CMK (cell line): ENCODE measurements around the gene TAB2.

Experiments
- DNase-seq: peaks from one replicate; pipeline ENCODE4 v3.0.0-alpha.2; 2010; ENCODE audit warnings: low read depth

The TAB2 gene

DNA sequence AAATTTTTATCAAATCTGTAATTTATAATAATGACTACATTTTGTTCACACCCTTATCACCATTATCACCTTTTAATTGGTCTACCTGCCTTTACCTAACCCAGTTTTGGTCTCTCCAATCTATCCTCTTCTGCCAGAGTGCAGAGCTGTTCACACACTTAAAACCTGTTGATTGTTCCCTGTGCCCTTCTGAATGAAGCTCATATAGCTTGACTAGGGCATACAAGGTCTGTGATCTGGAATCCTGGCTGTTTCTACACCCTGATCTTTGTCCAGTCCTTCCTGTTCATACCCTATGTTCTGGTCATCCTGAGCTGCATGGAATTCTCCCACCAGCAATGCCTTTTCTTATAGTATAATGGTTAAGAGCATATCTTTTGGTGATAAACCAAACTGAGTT lies 53.6 kb downstream of the TAB2 start:
- no peak for DNase-seq

DNA sequence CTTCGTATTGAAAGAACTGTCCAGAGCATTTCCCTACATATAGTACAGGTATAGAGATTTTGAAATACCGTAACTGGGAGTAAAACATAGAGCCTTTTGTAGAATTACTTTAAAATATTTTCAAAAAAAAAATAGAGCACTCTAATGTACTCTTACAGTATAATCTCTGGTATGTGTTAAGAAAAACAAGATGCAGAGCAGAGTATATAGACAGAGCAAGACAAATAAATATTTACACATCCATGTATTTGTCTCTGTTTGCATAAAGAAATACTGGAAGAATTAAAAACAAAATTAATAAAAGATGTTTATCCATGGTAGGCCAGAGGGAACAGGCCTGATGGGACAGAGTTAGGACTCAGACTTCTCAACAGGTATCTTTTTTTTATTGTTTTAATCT lies 54.5 kb downstream of the TAB2 start:
- no peak for DNase-seq

DNA sequence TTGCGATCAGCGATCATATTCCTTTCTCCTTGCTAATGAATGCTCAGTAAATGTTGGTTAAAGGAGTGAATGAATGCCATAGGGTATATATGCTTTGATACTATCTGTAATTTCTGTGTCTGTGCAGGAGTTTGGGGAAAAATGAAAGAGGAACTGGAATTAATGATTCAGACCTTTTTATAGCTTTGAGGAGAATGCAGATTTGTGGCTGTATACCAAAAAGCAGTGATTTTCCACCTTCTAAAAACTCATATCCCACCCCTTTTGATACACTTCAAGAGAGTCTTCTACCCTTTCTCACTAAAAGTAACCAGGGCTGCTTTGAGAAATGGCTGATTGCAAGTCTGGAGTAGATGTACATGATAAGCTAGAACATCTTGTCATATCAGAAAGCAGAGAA lies 56.0 kb downstream of the TAB2 start:
- no peak for DNase-seq

- DNase-seq = no peak
Measured at GRCh38 chr6:149379977-149380376, 62.5 kb downstream of the TAB2 start.

GRCh38 chr6:149380523-149380922 lies 63.0 kb downstream of the TAB2 start:
- no peak for DNase-seq

GRCh38 chr6:149383371-149383770 lies 65.9 kb downstream of the TAB2 start:
- DNase-seq = no peak

- no peak for DNase-seq
Measured at GRCh38 chr6:149384464-149384863, 67.0 kb downstream of the TAB2 start.

- no peak for DNase-seq
Measured at GRCh38 chr6:149385998-149386646, 68.6 kb downstream of the TAB2 start.

GRCh38 chr6:149387779-149388512 lies 70.4 kb downstream of the TAB2 start:
- no peak for DNase-seq

DNA sequence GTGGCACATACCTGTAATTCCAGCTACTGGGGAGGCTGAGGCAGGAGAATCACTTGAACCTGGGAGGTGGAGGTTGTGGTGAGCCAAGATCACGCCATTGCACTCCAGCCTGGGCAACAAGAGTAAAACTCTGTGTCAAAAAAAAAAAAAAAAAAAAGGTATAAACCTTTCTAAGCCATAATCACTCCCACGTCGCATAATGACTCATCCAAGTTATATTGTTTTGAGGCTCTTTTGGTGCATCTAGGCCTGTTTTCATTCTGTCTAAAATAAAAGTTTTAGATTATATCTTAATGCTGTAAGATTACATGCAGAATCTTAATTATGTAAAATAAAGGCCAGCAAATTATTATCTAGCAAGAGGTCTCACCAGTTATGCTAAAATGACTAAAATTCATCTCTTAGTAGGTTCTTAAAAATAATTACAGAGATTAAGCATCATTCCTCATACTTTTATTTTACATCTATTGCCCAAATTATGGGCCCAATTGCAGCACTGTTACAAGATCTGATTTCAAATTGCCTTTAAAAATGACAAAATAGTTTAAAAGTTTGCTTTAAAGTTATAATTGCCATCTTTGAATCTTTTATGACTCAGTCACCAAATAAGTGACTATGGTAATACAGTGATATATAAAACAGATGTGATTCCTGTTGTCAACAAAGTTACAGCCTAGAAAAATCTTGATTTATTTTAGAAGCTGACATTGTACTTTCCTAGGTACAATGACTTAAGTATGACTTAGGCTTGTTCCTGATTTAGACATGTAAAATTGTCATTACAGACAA lies 72.2 kb downstream of the TAB2 start:
- no peak for DNase-seq

DNA sequence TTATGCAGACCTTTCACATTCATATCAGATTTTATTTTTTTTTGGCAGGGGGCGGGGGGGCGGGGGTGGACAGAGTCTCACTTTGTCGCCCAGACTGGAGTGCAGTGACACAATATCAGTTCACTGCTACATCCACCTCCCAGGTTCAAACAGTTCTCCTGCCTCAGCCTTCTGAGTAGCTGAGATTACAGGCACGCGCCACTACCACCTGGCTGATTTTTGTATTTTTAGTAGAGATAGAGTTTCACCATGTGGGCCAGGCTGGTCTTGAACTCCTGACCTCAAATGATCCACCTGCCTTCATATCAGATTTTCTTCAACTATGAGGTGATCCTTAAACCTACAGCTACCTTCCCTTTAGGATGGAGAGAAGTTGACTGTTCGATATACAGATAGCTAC lies 74.6 kb downstream of the TAB2 start:
- DNase-seq = no peak

DNA sequence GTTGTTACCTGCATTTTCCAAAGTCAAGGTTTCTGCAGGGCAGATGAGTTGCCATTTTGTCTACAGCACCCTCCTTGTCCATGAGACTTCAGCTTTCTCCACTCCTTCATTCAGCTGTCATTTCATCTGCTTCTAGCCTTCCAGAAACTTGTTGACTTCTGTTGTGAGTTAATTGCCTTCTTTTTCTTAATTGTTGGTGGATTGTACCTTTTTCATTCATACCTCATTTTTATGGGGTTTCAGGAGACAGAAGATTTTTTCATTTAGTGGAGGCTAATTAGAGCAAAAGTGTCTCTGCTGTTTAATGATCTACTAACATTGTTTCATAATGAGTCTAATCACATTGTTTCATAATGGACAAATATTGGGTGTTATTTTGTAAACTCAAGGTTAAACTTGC lies 75.0 kb downstream of the TAB2 start:
- DNase-seq = no peak

DNA sequence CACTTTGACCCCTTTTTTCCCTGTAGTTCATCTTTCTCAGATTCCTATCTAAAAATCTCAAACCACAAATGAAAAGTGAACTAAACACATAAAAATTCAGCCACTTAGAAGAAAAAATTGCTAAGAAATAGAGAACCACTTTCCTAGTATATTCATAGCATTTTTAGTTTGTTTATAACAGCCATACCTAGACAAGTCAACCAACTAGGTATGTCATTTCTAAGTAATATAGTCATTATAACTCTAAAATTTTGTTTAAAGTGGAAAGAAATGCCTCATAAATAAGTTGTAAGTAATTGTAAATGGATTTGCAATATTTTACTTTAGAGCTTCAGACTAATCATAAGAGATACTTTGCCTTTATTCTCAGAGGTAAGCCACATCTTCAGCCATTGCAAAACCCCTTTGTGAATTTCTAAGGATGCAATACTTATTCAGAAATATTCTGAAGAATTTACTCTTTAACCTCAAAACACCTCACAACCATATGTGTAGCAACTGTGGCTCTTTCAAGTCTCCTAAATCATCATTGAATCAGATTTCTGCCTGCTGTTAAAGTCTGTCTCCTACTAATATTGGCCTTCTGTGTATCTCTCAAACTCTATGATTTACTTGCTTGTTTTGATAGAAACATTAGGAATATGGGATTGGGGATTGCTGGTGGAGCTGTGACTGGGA lies 75.6 kb downstream of the TAB2 start:
- DNase-seq = no peak

- DNase-seq = no peak
Measured at GRCh38 chr6:149395185-149395584, 77.7 kb downstream of the TAB2 start.

DNA sequence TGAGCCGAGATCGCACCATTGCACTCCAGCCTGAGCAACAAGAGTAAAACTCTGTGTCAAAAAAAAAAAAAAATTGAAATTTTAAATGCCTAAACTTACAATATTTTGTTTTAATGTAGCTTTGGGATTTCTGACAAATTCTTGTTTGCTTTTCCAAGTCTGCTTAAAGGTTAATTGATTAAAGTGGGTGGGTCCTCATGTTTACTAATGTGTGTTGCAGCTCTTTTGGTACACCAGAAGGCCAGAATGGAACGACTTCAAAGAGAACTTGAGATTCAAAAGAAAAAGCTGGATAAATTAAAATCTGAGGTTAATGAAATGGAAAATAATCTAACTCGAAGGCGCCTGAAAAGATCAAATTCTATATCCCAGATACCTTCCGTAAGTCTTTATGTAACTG lies 79.9 kb downstream of the TAB2 start:
- DNase-seq = no peak

- DNase-seq = no peak
Measured at GRCh38 chr6:149400050-149400449, 82.5 kb downstream of the TAB2 start, which contains the start of gene SUMO4. Gene SUMO4 (plus strand): TSS chr6:149400262. CDS start chr6:149400392, 130 bp downstream.

DNA sequence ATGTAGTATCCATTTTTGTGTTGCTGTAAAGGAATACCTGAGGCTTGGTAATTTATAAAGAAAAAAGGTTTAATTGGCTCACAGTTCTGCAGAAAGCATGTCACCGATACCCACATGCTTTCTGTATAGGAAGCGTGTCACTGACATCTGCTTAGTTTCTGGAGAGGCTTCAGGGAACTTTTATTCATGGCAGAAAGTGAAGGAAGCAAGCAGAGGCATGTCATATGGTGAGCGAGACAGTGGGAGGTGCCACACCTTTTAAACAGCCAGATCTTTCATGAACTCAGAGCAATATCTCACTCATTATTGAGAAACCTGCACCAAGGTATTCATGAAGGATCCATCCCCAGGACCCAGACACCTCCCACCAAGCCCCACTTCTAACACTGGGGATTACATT lies 86.0 kb downstream of the TAB2 start:
- DNase-seq = no peak

DNA sequence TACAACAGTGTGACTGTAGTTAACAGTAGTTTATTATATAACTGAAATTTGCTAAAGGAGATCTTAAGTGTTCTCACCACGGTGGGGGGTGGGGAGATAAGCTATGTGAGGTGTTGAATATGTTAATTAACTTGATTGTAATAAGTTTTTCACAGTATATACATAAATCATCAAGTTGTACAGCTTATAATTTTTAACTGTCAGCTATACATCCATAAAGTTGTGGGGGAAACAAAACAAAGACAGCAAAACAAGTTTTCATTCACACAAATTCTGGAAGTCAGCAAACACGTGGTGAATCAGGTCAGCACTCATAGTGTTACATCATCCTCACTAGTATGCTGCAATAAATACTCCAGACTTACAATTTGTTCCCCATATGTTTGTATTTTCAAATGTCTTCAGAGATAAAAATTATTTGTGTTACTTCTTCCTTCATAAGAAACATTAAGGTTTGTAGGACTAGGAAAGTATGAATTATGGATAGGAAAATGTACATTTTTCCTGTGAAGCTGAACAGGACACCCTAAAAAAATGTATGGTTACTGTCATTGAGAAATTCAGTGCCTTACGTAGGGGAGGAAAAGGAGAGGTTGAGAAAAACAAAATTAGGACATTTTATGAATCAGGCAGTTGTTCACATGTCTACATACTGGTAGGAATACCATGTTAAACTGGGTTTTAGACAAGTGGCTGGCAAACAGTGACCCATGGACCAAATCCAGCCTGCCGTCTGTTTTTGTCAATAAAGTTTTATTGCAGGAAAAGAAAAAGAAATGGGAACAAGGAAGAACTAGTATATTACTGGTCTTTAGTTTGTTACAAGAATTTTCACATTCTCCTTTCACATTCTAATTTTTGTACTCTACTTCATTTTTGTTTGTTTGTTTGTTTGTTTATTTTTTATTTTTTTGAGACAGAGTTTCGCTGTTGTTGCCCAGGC lies 88.6 kb downstream of the TAB2 start:
- DNase-seq = no peak

DNA sequence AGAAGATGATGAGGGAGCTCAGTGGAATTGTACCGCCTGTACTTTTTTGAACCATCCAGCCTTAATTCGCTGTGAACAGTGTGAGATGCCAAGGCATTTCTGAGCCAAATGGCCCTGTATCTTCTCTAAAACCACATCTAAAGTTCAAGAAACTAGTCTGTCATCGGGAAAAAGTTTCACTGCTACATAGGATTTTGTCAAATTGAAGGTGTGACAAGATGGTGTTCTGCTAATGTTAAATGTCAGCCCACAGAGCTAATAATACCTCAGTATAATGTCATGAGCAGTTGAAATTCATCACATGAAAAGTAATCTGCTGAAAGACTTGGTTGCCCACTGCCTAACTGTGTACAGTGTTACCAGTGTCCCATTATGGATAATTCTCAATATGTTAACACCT lies 92.1 kb downstream of the TAB2 start:
- no peak for DNase-seq

- no peak for DNase-seq
Measured at GRCh38 chr6:149410557-149410956, 93.0 kb downstream of the TAB2 start.

- DNase-seq = no peak
Measured at GRCh38 chr6:149414009-149414408, 96.5 kb downstream of the TAB2 start.
